T-cell (primary cell): ENCODE results near the gene UPK2. TPM values are rescaled to one million over a fixed set of nuclear protein-coding genes. Genes with fewer than 3 reads are reported as not detected.
A peak's percentile ranks its signal among the peaks of the same experiment; 100 is the strongest.
"Not testable (repeated sequence)": the region's sequence is repeated elsewhere in the genome, so short reads cannot be mapped to it uniquely, and the experiment has no call there.

Source experiments
- ATAC-seq, 4 experiments: fragments of 200-7000 bp in 3 of 4; fragments of 150-1000 bp in 1 of 4; cut with Tn5 transposase; replicated peaks in 1 of 4; 1 replicate in 3 of 4; 2 replicates in 1 of 4; pipeline ENCODE4 v1.10.0; 2021; ENCODE audit warnings: moderate library complexity in 3 of 4, mild to moderate bottlenecking in 2 of 4, moderate number of reproducible peaks in 1 of 4
- CTCF ChIA-PET, 2 donors: fragments of 300-600 bp; sonication (Branson Sonifier 250); formaldehyde crosslinking; loops; one replicate each; lab custom pipeline; 2022; ENCODE audit warnings: antibody characterized with exemption in 2 of 2; lab: Charles Lee
- POLR2A ChIA-PET, 2 donors: fragments of 300-600 bp; sonication (Branson Sonifier 250); formaldehyde crosslinking; loops; one replicate each; lab custom pipeline; 2022; ENCODE audit warnings: antibody characterized with exemption in 2 of 2; lab: Charles Lee
- DNase-seq, 35 experiments: peaks; one replicate each; pipeline versions ENCODE4 v3.0.0 to v3.0.0-alpha.2; 2013 to 2023
- H3K27ac ChIP-seq: one replicate; pipeline ENCODE4 v1.5.1; 2013; ENCODE audit warnings: low read length
- H3K27me3 ChIP-seq, 2 experiments: replicated peaks in 1 of 2; 1 replicate in 1 of 2; 2 replicates in 1 of 2; pipeline versions ENCODE4 v1.6.1 to v1.7.0; 2013; ENCODE audit warnings: low read length in 1 of 2, mixed read lengths in 1 of 2; ENCODE audit not compliant: control insufficient read depth in 2 of 2, insufficient read depth in 2 of 2; ENCODE audit errors: extremely low read depth in 1 of 2
- H3K36me3 ChIP-seq, 2 donors: 1 replicate in 1 of 2; 2 replicates in 1 of 2; pipeline versions ENCODE4 v1.6.1 to v1.7.0; 2013; ENCODE audit warnings: low read length in 1 of 2; ENCODE audit not compliant: control insufficient read depth in 2 of 2, insufficient read depth in 1 of 2; ENCODE audit errors: extremely low read depth in 1 of 2
- H3K4me1 ChIP-seq, 2 experiments: 1 replicate in 1 of 2; 2 replicates in 1 of 2; pipeline versions ENCODE4 v1.6.1 to v1.7.0; 2013; ENCODE audit warnings: low read length in 2 of 2, mixed read lengths in 1 of 2; ENCODE audit not compliant: insufficient read depth in 2 of 2, control insufficient read depth in 1 of 2; ENCODE audit errors: extremely low read depth in 1 of 2
- H3K4me3 ChIP-seq, 2 donors: 1 replicate in 1 of 2; 2 replicates in 1 of 2; pipeline versions ENCODE4 v1.5.1 to v1.7.0; 2013; ENCODE audit warnings: mild to moderate bottlenecking in 2 of 2, low read length in 1 of 2, moderate library complexity in 1 of 2; ENCODE audit not compliant: control insufficient read depth in 1 of 2; ENCODE audit errors: extremely low read depth in 1 of 2
- H3K9me3 ChIP-seq: 2 replicates; pipeline ENCODE4 v1.7.0; 2013
- H3K27ac Mint-ChIP-seq, 2 donors: one replicate each; pipeline ENCODE4 v1.8.0; 2020 to 2021; ENCODE audit warnings: mild to moderate bottlenecking in 2 of 2, mixed read lengths in 2 of 2
- H3K27me3 Mint-ChIP-seq, 2 donors: one replicate each; pipeline ENCODE4 v1.8.0; 2021 to 2022; ENCODE audit warnings: mixed read lengths in 2 of 2
- H3K36me3 Mint-ChIP-seq: one replicate; pipeline ENCODE4 v1.8.0; 2021; ENCODE audit warnings: mixed read lengths
- H3K4me1 Mint-ChIP-seq, 3 donors: one replicate each; pipeline ENCODE4 v1.8.0; 2020 to 2022; ENCODE audit warnings: mixed read lengths in 3 of 3, mild to moderate bottlenecking in 1 of 3
- H3K4me3 Mint-ChIP-seq, 3 donors: one replicate each; pipeline ENCODE4 v1.8.0; 2020 to 2022; ENCODE audit warnings: mild to moderate bottlenecking in 3 of 3, mixed read lengths in 3 of 3, moderate library complexity in 3 of 3
- H3K9me3 Mint-ChIP-seq, 3 donors: one replicate each; pipeline ENCODE4 v1.8.0; 2020 to 2022; ENCODE audit warnings: mixed read lengths in 3 of 3
- WGBS: methylation state at CpG from one replicate; pipeline ENCODE4 v1.1.5; 2013; ENCODE audit warnings: missing lambda C conversion rate; ENCODE audit not compliant: insufficient coverage; 5-methylcytosine and 5-hydroxymethylcytosine counted together
- total RNA-seq, 35 experiments: library from RNA in 6 of 35; stranded (reverse) in 6 of 35; fragments of 120-200 nt in 1 of 35; gene quantifications; one replicate each; pipeline versions ENCODE4 v1.2.1 to v1.2.4 and lab custom pipeline; 2013 to 2026

The UPK2 gene
- total RNA-seq, 5 donors from 2014 or later (not counting 1 experiment from before 2014, with no cell fraction given), result 0.32 TPM; not detected in 4

GRCh38 chr11:118939953-118940598 lies 16.0 kb upstream of the UPK2 start:
- no peak overlapping the region for H3K4me3 ChIP-seq
- CTCF ChIA-PET, result interaction anchor here (0.5 to 0.6 kb wide), 3 partner anchors 31 to 242 kb away, joined by 3 to 5 read pairs (median 4); no protein-coding TSS in a partner anchor
- DNase-seq (peak in 29 of 35 experiments; percentile 31 to 71 (median 52)), ATAC-seq (peak; percentile 92 to 96 (median 93))
- no peaks in the 10 kb centered on the region for H3K36me3 ChIP-seq
- H3K4me1 Mint-ChIP-seq, result peaks cover 36 to 51% (median 47%) of the 10 kb centered on the region in 3 donors
- no peaks in the 10 kb centered on the region for H3K9me3 Mint-ChIP-seq
- POLR2A ChIA-PET, result no interaction called here
- peak overlapping the region in 1 of 2 donors; percentile 74 for H3K27ac Mint-ChIP-seq
- H3K27me3 Mint-ChIP-seq, result no peaks in the 10 kb centered on the region
- H3K27ac ChIP-seq, result no peak overlapping the region
- H3K27me3 ChIP-seq, result peaks cover 0 to 2% of the 10 kb centered on the region in 2 experiments
- no peaks in the 10 kb centered on the region for H3K36me3 Mint-ChIP-seq
- H3K9me3 ChIP-seq, result no peaks in the 10 kb centered on the region
- peak overlapping the region in 1 of 3 donors; percentile 65 for H3K4me3 Mint-ChIP-seq
- H3K4me1 ChIP-seq, result peaks cover 16 to 31% of the 10 kb centered on the region in 2 experiments
- 30% methylated on average over 8 of the region's 13 CpGs for WGBS

GRCh38 chr11:118947091-118947490 lies 9.0 kb upstream of the UPK2 start:
- H3K36me3 Mint-ChIP-seq, result no peaks in the 10 kb centered on the region
- H3K27ac Mint-ChIP-seq, result no peak overlapping the region
- no peaks in the 10 kb centered on the region for H3K9me3 Mint-ChIP-seq
- Histone ChIP-seq H3K4me3 (no peak overlapping the region), H3K4me1 (peaks cover 2 to 6% of the 10 kb centered on the region in 2 experiments), H3K27me3 (peaks cover 0 to 4% of the 10 kb centered on the region in 2 experiments), H3K9me3 (no peaks in the 10 kb centered on the region), H3K27ac (no peak overlapping the region), H3K36me3 (no peaks in the 10 kb centered on the region)
- H3K4me3 Mint-ChIP-seq, result no peak overlapping the region
- DNase-seq, result no peak
- H3K27me3 Mint-ChIP-seq, result peaks cover 0 to 2% of the 10 kb centered on the region in 2 donors
- CTCF ChIA-PET, result interaction anchor here in 1 of 2 donors (0.5 to 0.7 kb wide), 3 partner anchors 16 to 155 kb away, joined by 3 to 4 read pairs (median 3); no protein-coding TSS in a partner anchor
- H3K4me1 Mint-ChIP-seq, result peaks cover 9 to 14% (median 14%) of the 10 kb centered on the region in 3 donors
- no CpG with 5 or more reads among the region's 2 CpGs for WGBS
- POLR2A ChIA-PET, result no interaction called here
- no peak for ATAC-seq

DNA sequence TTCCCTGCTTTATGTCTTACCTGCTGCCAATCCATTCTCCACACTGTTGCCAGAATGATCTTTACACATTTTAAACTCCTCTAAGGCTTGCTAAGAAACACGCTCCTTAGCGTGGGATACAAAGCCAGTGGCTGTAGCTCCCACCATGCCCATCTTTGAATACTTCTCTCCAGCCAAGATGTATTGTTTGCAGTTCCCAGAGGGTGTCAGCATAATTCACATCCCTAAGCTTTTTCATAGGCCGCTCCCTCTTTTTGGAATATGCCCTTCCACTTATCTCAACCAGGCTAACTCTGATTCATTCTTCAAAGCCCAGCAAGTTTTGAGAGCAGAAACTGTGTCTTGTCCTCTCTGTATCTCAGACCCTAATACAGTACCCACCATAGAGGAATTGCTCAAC lies 8.1 kb upstream of the UPK2 start:
- Mint-ChIP-seq H3K4me3 (no peak overlapping the region), H3K27ac (no peak overlapping the region), H3K27me3 (peaks cover 0 to 2% of the 10 kb centered on the region in 2 donors), H3K36me3 (no peaks in the 10 kb centered on the region), H3K4me1 (peaks cover 9 to 14% (median 13%) of the 10 kb centered on the region in 3 donors), H3K9me3 (no peaks in the 10 kb centered on the region)
- ATAC-seq, result no peak
- POLR2A ChIA-PET, result no interaction called here
- Histone ChIP-seq H3K4me1 (peaks cover 2 to 6% of the 10 kb centered on the region in 2 experiments), H3K4me3 (no peak overlapping the region), H3K36me3 (no peaks in the 10 kb centered on the region), H3K27ac (no peak overlapping the region), H3K27me3 (peaks cover 0 to 4% of the 10 kb centered on the region in 2 experiments), H3K9me3 (no peaks in the 10 kb centered on the region)
- no peak for DNase-seq
- 86% methylated on average over 3 of the region's 3 CpGs for WGBS
- CTCF ChIA-PET, result interaction anchor here (0.6 to 1.0 kb wide), 3 partner anchors 9 to 70 kb away, joined by 3 to 6 read pairs (median 3); no protein-coding TSS in a partner anchor

DNA sequence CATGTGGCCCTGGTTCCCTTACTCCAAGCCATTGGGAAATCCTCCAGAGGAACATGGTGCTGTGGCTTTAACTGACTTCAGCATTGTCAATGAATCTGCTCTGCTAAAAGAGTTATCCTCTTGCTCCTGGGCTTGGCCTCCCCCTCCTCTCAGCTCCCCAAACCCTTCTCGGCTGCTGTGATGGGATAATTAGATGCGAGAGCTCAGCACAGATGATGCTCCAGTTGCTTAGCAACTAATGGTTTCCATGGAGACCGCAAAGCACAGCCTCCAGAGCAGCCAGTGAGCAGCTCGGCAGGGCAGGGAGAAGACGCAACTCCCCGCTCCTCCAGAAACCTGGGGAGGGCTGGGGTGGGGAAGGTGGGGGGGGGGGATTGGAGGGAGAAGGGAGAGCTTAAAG lies 2.8 kb upstream of the UPK2 start:
- H3K9me3 ChIP-seq, result no peaks in the 10 kb centered on the region
- 50% methylated on average over 1 of the region's 6 CpGs for WGBS

DNA sequence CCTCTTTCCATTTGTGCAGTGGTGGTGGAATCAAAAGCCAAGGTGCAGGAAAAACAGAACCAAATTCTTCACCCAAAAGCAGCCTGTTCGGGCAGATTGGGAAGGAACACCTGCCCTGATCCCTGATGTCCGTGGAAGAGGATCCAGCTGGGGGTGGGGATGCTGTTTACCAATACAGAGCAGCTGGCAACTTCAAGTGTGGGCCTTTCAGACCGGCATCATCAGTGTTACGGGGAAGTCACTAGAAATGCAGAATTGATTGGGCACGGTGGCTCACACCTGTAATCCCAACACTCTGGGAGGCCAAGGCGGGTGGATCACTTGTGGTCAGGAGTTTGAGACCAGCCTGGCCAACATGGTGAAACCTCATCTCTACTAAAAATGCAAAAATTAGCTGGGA lies 2.1 kb upstream of the UPK2 start:
- H3K4me3 Mint-ChIP-seq, POLR2A ChIA-PET, H3K9me3 ChIP-seq, H3K9me3 Mint-ChIP-seq, DNase-seq, ATAC-seq, H3K27ac Mint-ChIP-seq, H3K27ac ChIP-seq, H3K4me3 ChIP-seq, H3K36me3 Mint-ChIP-seq, H3K36me3 ChIP-seq: not testable (repeated sequence)
- Mint-ChIP-seq H3K4me1 (peaks cover 5 to 11% (median 6%) of the 10 kb centered on the region in 3 donors), H3K27me3 (peaks cover 0 to 13% of the 10 kb centered on the region in 2 donors)
- CTCF ChIA-PET, result interaction anchor here (0.6 to 1.0 kb wide), 5 partner anchors 52 to 1254 kb away, joined by 3 to 5 read pairs (median 4); no protein-coding TSS in a partner anchor
- H3K4me1 ChIP-seq, result peaks cover 0 to 10% of the 10 kb centered on the region in 2 experiments
- H3K27me3 ChIP-seq, result peaks cover 0 to 31% of the 10 kb centered on the region in 2 experiments
- WGBS, result 73% methylated on average over 4 of the region's 6 CpGs

More for the DNA sequence above, 2.8 kb upstream of the UPK2 start:
- no peak overlapping the region for H3K4me3 ChIP-seq
- H3K27me3 ChIP-seq, result peaks cover 0 to 31% of the 10 kb centered on the region in 2 experiments
- Mint-ChIP-seq H3K27me3 (peaks cover 0 to 13% of the 10 kb centered on the region in 2 donors), H3K4me1 (peaks cover 5 to 11% (median 6%) of the 10 kb centered on the region in 3 donors), H3K27ac (no peak overlapping the region), H3K36me3 (no peaks in the 10 kb centered on the region), H3K4me3 (no peak overlapping the region), H3K9me3 (no peaks in the 10 kb centered on the region)
- no peak overlapping the region for H3K27ac ChIP-seq
- ATAC-seq, result no peak
- peaks cover 0 to 10% of the 10 kb centered on the region in 2 experiments for H3K4me1 ChIP-seq
- H3K36me3 ChIP-seq, result no peaks in the 10 kb centered on the region
- ChIA-PET POLR2A (interaction anchor here in 1 of 2 donors (0.6 kb wide), 1 partner anchor 282 kb away, joined by 6 read pairs; no protein-coding TSS in a partner anchor), CTCF (interaction anchor here (0.6 to 1.0 kb wide), 6 partner anchors 108 to 722 kb away, joined by 3 to 10 read pairs (median 6); no protein-coding TSS in a partner anchor)
- no peak for DNase-seq

DNA sequence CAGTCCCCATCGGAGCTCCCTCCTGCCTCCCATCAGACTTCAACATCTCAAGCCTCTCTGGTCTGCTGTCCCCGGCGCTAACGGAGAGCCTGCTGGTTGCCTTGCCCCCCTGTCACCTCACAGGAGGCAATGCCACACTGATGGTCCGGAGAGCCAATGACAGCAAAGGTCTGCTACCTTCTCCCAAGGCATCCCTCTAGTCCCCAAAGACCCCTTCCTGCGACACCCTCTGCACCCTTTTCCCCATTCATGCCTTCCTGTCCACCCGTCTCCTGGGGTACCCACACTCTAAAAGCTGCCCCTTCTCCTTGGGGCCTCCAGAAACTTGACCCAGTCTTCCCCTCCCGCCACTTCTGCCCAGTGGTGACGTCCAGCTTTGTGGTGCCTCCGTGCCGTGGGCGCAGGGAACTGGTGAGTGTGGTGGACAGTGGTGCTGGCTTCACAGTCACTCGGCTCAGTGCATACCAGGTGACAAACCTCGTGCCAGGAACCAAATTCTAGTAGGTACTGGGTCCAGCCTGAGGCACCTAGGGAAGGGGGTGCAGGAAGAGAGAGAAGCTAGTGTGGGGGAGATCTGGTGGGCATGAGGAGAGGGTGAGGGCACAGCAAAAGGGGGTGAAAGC lies 860 bp downstream of the UPK2 start:
- H3K27me3 Mint-ChIP-seq, result peaks cover 0 to 10% of the 10 kb centered on the region in 2 donors
- no peaks in the 10 kb centered on the region for H3K36me3 Mint-ChIP-seq
- ATAC-seq (peak in 1 of 4 experiments; percentile 14), DNase-seq (no peak)
- peaks cover 0 to 10% of the 10 kb centered on the region in 2 experiments for H3K4me1 ChIP-seq
- ChIA-PET POLR2A (no interaction called here), CTCF (interaction anchor here (0.6 to 1.7 kb wide), 8 partner anchors 9 to 307 kb away, joined by 3 to 4 read pairs (median 3); partner anchors contain the start of gene SLC37A4 (in 1 of the 2))
- H3K27ac Mint-ChIP-seq, result no peak overlapping the region
- H3K4me3 Mint-ChIP-seq, result no peak overlapping the region
- H3K4me3 ChIP-seq, result no peak overlapping the region
- H3K27me3 ChIP-seq, result peaks cover 0 to 35% of the 10 kb centered on the region in 2 experiments
- peaks cover 5 to 11% (median 6%) of the 10 kb centered on the region in 3 donors for H3K4me1 Mint-ChIP-seq
- 42% methylated on average over 12 of the region's 14 CpGs for WGBS
- no peaks in the 10 kb centered on the region for H3K36me3 ChIP-seq
- H3K9me3 ChIP-seq, result no peaks in the 10 kb centered on the region
- no peaks in the 10 kb centered on the region for H3K9me3 Mint-ChIP-seq
- H3K27ac ChIP-seq, result no peak overlapping the region
